WI38 (cell line): ENCODE measurements around the gene MSH3.

Experiments used
- H3K4me3 ChIP-seq: 2 replicates; pipeline ENCODE4 v1.5.1; 2011; ENCODE audit warnings: low read depth, mild to moderate bottlenecking, control low read depth, low read length
- CTCF ChIP-seq: IDR thresholded peaks from 2 replicates; pipeline ENCODE4 v1.5.1; 2012; ENCODE audit warnings: low read depth, mild to moderate bottlenecking, control low read depth, low read length

Gene MSH3

GRCh38 chr5:80920333-80920732, 265.9 kb downstream of the MSH3 start:
- TF ChIP-seq CTCF = no peak

GRCh38 chr5:80921026-80921425, 266.6 kb downstream of the MSH3 start:
- no peak for TF ChIP-seq CTCF
- H3K4me3 ChIP-seq = no peak overlapping the region

More at GRCh38 chr5:80920333-80920732, 265.9 kb downstream of the MSH3 start:
- H3K4me3 ChIP-seq = no peak overlapping the region

- TF ChIP-seq CTCF = no peak
- H3K4me3 ChIP-seq = no peak overlapping the region
Observed at GRCh38 chr5:80925931-80926330, 271.5 kb downstream of the MSH3 start.
